HG03097 (cell line): ENCODE results near the gene ABR.
"Not testable (repeated sequence)": the region's sequence is repeated elsewhere in the genome, so short reads cannot be mapped to it uniquely, and the experiment has no call there.

Source experiments
- ATAC-seq: cut with Tn5 transposase; IDR thresholded peaks from one replicate; pipeline ENCODE4 v1.9.1; 2021; ENCODE audit not compliant: unreplicated experiment, low FRiP score

Gene ABR

GRCh38 chr17:1150863-1151600 is 28.7 kb downstream of the ABR start:
- ATAC-seq = no peak

- ATAC-seq = no peak
These were observed 29.9 kb downstream of the ABR start for GRCh38 chr17:1149869-1150268.

GRCh38 chr17:1147664-1148063 is 32.1 kb downstream of the ABR start:
- no peak for ATAC-seq

- ATAC-seq = no peak
These were observed 33.1 kb downstream of the ABR start for GRCh38 chr17:1146561-1147265.

GRCh38 chr17:1145311-1145986 is 34.3 kb downstream of the ABR start:
- no peak for ATAC-seq

- ATAC-seq = no peak
These were observed 35.6 kb downstream of the ABR start for GRCh38 chr17:1144162-1144561.

GRCh38 chr17:1143573-1143972 is 36.2 kb downstream of the ABR start:
- ATAC-seq = no peak

- no peak for ATAC-seq
These were observed 37.2 kb downstream of the ABR start for GRCh38 chr17:1142561-1142971.

GRCh38 chr17:1137465-1137894 is 42.3 kb downstream of the ABR start:
- ATAC-seq = no peak

GRCh38 chr17:1136748-1137147 is 43.0 kb downstream of the ABR start:
- no peak for ATAC-seq

- ATAC-seq = no peak
These were observed 45.0 kb downstream of the ABR start for GRCh38 chr17:1134634-1135324.

GRCh38 chr17:1130191-1130590 is 49.6 kb downstream of the ABR start:
- ATAC-seq = no peak

GRCh38 chr17:1128463-1128862 is 51.3 kb downstream of the ABR start:
- not testable (repeated sequence) for ATAC-seq

- ATAC-seq = no peak
These were observed 52.8 kb downstream of the ABR start for GRCh38 chr17:1126801-1127550.

GRCh38 chr17:1126250-1126797 is 53.5 kb downstream of the ABR start:
- ATAC-seq = no peak

- ATAC-seq = no peak
These were observed 54.0 kb downstream of the ABR start for GRCh38 chr17:1125788-1126145.

- no peak for ATAC-seq
These were observed 54.6 kb downstream of the ABR start for GRCh38 chr17:1124896-1125787.

GRCh38 chr17:1123921-1124715 is 55.7 kb downstream of the ABR start:
- ATAC-seq = no peak
